Activated CD4-positive, alpha-beta T cell treated with anti-CD3 and anti-CD28 coated beads for 36 hours (primary cell): Measurements from ENCODE around the gene CBFB. TPM values are rescaled to one million over a fixed set of nuclear protein-coding genes. Genes with fewer than 3 reads are reported as not detected.

Source experiments
- ATAC-seq: fragments of 200-7000 bp; cut with Tn5 transposase; one replicate; pipeline ENCODE4 v1.10.0; 2021; ENCODE audit warnings: mild to moderate bottlenecking, moderate library complexity
- CTCF ChIA-PET: fragments of 350-600 bp; sonication (Branson Sonifier 250); formaldehyde crosslinking; loops from one replicate; lab custom pipeline; 2021; ENCODE audit warnings: antibody characterized with exemption; lab: Charles Lee
- POLR2A ChIA-PET: fragments of 350-600 bp; sonication (Branson Sonifier 250); formaldehyde crosslinking; loops from one replicate; lab custom pipeline; 2021; ENCODE audit warnings: antibody characterized with exemption, inconsistent platforms; lab: Charles Lee
- DNase-seq: peaks from one replicate; pipeline ENCODE4 v3.0.0-alpha.2; 2020
- H3K27ac Mint-ChIP-seq: one replicate; pipeline ENCODE4 v1.8.0; 2021; ENCODE audit warnings: mixed read lengths
- H3K27me3 Mint-ChIP-seq: one replicate; pipeline ENCODE4 v1.8.0; 2021; ENCODE audit warnings: mixed read lengths
- H3K36me3 Mint-ChIP-seq: one replicate; pipeline ENCODE4 v1.8.0; 2021; ENCODE audit warnings: low read depth, mixed read lengths
- H3K4me1 Mint-ChIP-seq: one replicate; pipeline ENCODE4 v1.8.0; 2021; ENCODE audit warnings: mixed read lengths
- H3K4me3 Mint-ChIP-seq: one replicate; pipeline ENCODE4 v1.8.0; 2021; ENCODE audit warnings: mild to moderate bottlenecking, moderate library complexity, mixed read lengths
- H3K9me3 Mint-ChIP-seq: one replicate; pipeline ENCODE4 v1.8.0; 2021; ENCODE audit warnings: low read depth, mixed read lengths
- intact Hi-C, 2 experiments: fragments of 100-400 bp; cut with DNase I in 1 of 2; cut with micrococcal nuclease in 1 of 2; formaldehyde crosslinking; loops; one replicate each; pipeline versions ENCODE4 v1.14.2 to v1.15.1; 2022 to 2024; cut with DNase I, micrococcal nuclease
- total RNA-seq, 2 experiments: library from RNA; stranded (reverse); gene quantifications; one replicate each; pipeline ENCODE4 v1.2.3, GENCODE V29; 2021

Gene CBFB
- total RNA-seq, 2 experiments from 2014 or later, result 84.6 to 90.2 TPM

DNA sequence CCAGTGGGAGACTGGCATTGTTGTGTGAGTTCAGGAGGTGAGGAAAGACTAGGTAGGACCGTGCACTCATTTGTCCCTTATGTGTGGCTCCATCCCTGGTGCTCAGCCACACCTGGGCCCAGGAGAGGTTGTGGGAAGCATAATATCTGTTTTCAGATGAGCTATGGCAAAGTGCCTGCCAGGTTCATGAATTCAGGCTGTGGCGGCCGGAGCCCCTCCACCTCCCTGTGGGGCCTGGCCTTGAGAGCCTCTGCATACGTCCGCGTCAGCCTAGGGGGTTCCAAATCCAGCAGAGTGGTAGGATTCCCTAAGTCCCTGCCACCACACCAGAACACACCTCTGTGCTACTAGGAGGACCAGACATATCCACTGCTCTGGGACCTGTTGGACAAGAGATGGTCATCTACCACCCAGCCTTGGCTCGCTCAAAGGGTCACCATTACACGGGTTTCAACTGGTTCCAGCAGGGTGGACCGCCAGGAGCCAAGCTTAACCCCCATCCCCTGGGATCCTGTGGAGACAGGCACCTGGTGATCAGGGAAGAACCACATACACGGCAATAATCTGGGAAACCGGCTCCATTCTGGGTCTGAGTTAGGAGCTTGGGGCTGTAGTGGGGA lies 119.8 kb downstream of the CBFB start:
- H3K4me1 Mint-ChIP-seq, result peaks cover 10% of the 10 kb centered on the region
- intact Hi-C loops, result no loop called here
- CTCF ChIA-PET, result interaction anchor here (0.7 kb wide), 1 partner anchor 37 kb away, joined by 3 read pairs; no protein-coding TSS in a partner anchor

DNA sequence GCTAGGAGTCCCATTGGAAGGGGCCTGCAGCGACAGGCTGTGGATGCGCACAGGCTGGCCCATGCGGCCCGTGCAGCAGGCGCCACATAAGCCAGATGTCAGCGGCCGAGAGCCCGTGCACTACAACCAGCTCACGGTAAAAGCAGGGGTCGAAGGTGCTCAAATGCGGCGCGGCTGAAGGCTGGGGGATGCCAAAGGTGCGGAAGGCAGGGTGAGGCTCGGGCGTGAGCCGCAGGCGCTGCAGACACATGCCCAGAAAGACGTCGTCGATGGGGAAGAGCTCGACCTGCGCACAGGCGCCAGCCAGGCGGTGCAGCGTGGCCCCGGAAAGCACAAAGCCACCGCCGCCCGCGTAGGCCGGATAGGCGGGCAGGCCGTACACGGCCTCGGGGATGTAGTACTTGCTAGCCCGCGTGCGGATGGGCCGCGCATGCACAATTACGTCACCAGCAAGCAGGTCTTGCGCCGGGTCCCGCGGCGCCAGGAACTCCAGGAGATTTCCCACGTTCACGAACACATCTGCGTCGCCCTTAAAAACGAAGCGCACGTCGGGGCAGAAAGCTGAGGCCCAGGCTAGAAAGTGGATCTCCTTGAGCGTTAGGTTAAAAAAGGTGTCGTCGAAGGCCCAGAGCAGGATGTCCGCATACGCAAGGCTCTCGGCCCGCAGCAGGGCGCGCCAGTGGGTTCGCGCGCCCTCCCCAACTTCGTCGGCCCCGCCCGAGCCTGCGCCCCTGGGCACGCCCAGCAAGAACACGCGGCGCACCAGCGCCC lies 120.5 kb downstream of the CBFB start:
- Mint-ChIP-seq H3K36me3 (peaks cover 31% of the 10 kb centered on the region), H3K27me3 (peaks cover 14% of the 10 kb centered on the region), H3K9me3 (no peaks in the 10 kb centered on the region), H3K4me1 (peaks cover 10% of the 10 kb centered on the region), H3K4me3 (peak overlapping the region; percentile 10), H3K27ac (no peak overlapping the region)
- ChIA-PET POLR2A (no interaction called here), CTCF (interaction anchor here (0.7 to 1.8 kb wide), 2 partner anchors 9 to 38 kb away, joined by 3 to 7 read pairs; no protein-coding TSS in a partner anchor)
- DNase-seq (no peak), ATAC-seq (peak; percentile 17)
- intact Hi-C loops, result no loop called here

More for the DNA sequence above, 119.8 kb downstream of the CBFB start:
- Mint-ChIP-seq H3K27me3 (peaks cover 14% of the 10 kb centered on the region), H3K9me3 (no peaks in the 10 kb centered on the region), H3K36me3 (peaks cover 28% of the 10 kb centered on the region), H3K27ac (no peak overlapping the region), H3K4me3 (peak overlapping the region; percentile 10)
- no peak for ATAC-seq
- no peak for DNase-seq
- POLR2A ChIA-PET, result no interaction called here

DNA sequence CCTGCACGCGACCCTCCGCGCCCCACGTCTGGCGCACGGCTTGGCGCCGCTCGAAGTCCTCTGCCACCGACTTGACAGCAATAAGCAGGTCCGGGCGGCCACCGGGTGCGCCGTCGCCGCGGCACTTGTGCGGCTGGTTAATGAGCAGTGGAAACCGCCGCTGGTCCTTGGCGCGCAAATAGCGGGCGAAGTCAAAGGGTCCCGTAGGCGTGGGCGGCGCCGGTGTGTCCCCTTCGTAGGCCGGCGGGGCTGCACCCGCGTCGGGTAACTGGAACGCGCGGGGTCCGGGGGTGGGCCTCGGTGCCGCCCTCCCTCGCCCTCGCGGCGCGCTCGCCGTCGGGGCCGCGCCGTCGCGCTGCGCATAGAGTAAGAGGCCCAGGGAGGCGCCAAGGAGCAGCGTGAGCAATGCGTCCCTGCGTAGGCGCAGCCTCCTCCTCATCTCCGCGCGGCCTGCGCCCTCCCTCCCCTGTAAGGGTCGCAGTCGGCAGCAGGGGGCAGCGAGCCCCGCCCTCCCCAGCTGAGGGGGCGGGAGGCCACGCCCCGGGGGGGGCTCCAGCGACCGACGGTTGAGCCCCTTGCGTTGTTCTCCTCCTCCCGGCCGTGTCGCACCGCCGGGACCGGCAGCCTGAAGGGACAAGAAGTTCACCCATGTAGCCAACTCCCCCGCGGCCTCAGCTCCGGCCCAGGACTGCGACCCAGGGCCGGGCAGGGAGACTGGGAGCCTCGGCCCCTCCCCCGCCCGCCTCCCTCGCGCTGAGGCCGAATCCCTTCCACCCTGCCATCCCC lies 121.3 kb downstream of the CBFB start:
- CTCF ChIA-PET, result interaction anchor here (0.6 to 1.9 kb wide), 9 partner anchors 10 to 320 kb away, joined by 3 to 8 read pairs (median 5); no protein-coding TSS in a partner anchor
- Mint-ChIP-seq H3K27ac (no peak overlapping the region), H3K36me3 (peaks cover 29% of the 10 kb centered on the region), H3K27me3 (peaks cover 14% of the 10 kb centered on the region), H3K9me3 (no peaks in the 10 kb centered on the region), H3K4me1 (peaks cover 11% of the 10 kb centered on the region), H3K4me3 (peak overlapping the region; percentile 63)
- DNase-seq (peak; percentile 76), ATAC-seq (peak; percentile 77)
- intact Hi-C loops, result no loop called here
- POLR2A ChIA-PET, result interaction anchor here (1.1 kb wide), 1 partner anchor 8 kb away, joined by 3 read pairs; no protein-coding TSS in a partner anchor

Other genes starting within 250 kb of the CBFB start
- gene TERB1, start 227.6 kb upstream of the CBFB start, total RNA-seq, result under 1 TPM in 1 of 2 experiments, not detected in 1; 0.14 TPM
- gene NAE1, start 198.2 kb upstream of the CBFB start, total RNA-seq, result 100 to 1,000 TPM; 102 to 125 TPM
- gene CA7, start 184.7 kb upstream of the CBFB start, total RNA-seq, result under 1 TPM in 1 of 2 experiments, not detected in 1; 0.16 TPM
- gene PDP2, start 148.6 kb upstream of the CBFB start, total RNA-seq, result 10 to 100 TPM; 27.8 to 36.6 TPM
- not detected for gene CDH16, start 110.3 kb upstream of the CBFB start, total RNA-seq
- gene RRAD, start 103.6 kb upstream of the CBFB start, total RNA-seq, result under 1 TPM; 0.19 to 0.55 TPM
- gene CIAO2B, start 94.7 kb upstream of the CBFB start, total RNA-seq, result 100 to 1,000 TPM; 171 to 186 TPM
- gene CES2, start 93.6 kb upstream of the CBFB start, total RNA-seq, result 10 to 100 TPM; 30.5 to 31.6 TPM
- gene CES3, start 67.9 kb upstream of the CBFB start, total RNA-seq, result 1 to 10 TPM; 1.6 to 1.9 TPM
- gene CES4A, start 40.6 kb upstream of the CBFB start, total RNA-seq, result 10 to 100 TPM; 13.5 to 15.7 TPM
- gene PHAF1, start 80.8 kb downstream of the CBFB start, total RNA-seq, result 10 to 100 TPM; 12.7 to 14.0 TPM
- gene B3GNT9, start 121.8 kb downstream of the CBFB start, total RNA-seq, result 1 to 10 TPM; 2.3 to 3.0 TPM
- gene TRADD, start 130.8 kb downstream of the CBFB start, total RNA-seq, result 10 to 100 TPM; 22.0 to 34.0 TPM
- 10 to 100 TPM; 15.5 to 21.0 TPM for gene FBXL8, start 130.8 kb downstream of the CBFB start, total RNA-seq
- gene HSF4, start 135.6 kb downstream of the CBFB start, total RNA-seq, result 10 to 100 TPM; 15.7 to 20.7 TPM
- 10 to 100 TPM; 15.5 to 17.5 TPM for gene NOL3, start 141.4 kb downstream of the CBFB start, total RNA-seq
- 10 to 100 TPM; 28.8 to 30.4 TPM for gene MATCAP1, start 154.8 kb downstream of the CBFB start, total RNA-seq
- under 1 TPM in 1 of 2 experiments, not detected in 1; 0.16 TPM for gene EXOC3L1, start 161.0 kb downstream of the CBFB start, total RNA-seq
- gene E2F4, start 163.0 kb downstream of the CBFB start, total RNA-seq, result 100 to 1,000 TPM in 1 of 2 experiments, 10 to 100 TPM in 1; 91.4 to 110 TPM
- gene ELMO3, start 170.0 kb downstream of the CBFB start, total RNA-seq, result 1 to 10 TPM; 3.0 to 4.6 TPM
- 10 to 100 TPM; 13.6 to 31.2 TPM for gene TMEM208, start 198.0 kb downstream of the CBFB start, total RNA-seq
- 10 to 100 TPM; 75.5 to 77.2 TPM for gene FHOD1, start 218.3 kb downstream of the CBFB start, total RNA-seq
- 1 to 10 TPM; 4.5 to 5.5 TPM for gene SLC9A5, start 219.8 kb downstream of the CBFB start, total RNA-seq